HepG2 (cell line): ENCODE measurements around the gene EPX. TPM values are rescaled to one million over a fixed set of nuclear protein-coding genes. Genes with fewer than 3 reads are reported as not detected.

Source experiments
- CEBPZ ChIP-seq: IDR thresholded peaks from 2 replicates; pipeline ENCODE4 v1.6.1; 2012; ENCODE audit warnings: low read length, improper control_type of control experiment
- CHD2 ChIP-seq: IDR thresholded peaks from 2 replicates; pipeline ENCODE4 v1.6.1; 2011; ENCODE audit warnings: low read depth, low read length, improper control_type of control experiment
- CREB1 ChIP-seq, 2 experiments: fragments of 450-650 bp in 1 of 2; IDR thresholded peaks; 2 replicates each; pipeline ENCODE4 v1.6.1; 2016 to 2017; ENCODE audit warnings: control low read depth in 1 of 2, mild to moderate bottlenecking in 1 of 2, missing compliant biosample characterization in 1 of 2, missing genetic modification characterization in 1 of 2
- CTCF ChIP-seq: sonication (generic); formaldehyde crosslinking; IDR thresholded peaks from 2 replicates; pipeline ENCODE4 v1.5.0; 2020; ENCODE audit warnings: mild to moderate bottlenecking, missing genetic modification reagents, moderate library complexity
- E2F5 ChIP-seq: sonication (generic); formaldehyde crosslinking; conservative IDR thresholded peaks from 2 replicates; pipeline ENCODE4 v1.4.0; 2020; ENCODE audit warnings: missing genetic modification reagents
- ERF ChIP-seq: IDR thresholded peaks from 2 replicates; pipeline ENCODE4 v1.6.1; 2018; ENCODE audit warnings: missing biosample characterization, missing genetic modification reagents
- HNF4G ChIP-seq, 2 experiments: sonication (generic) in 1 of 2; formaldehyde crosslinking in 1 of 2; IDR thresholded peaks; 2 replicates each; pipeline versions ENCODE4 v1.4.0 to v1.6.1; 2011 to 2020; ENCODE audit warnings: borderline replicate concordance in 2 of 2, low read depth in 2 of 2, mild to moderate bottlenecking in 2 of 2, low read length in 1 of 2, missing genetic modification reagents in 1 of 2, moderate library complexity in 1 of 2
- KLF6 ChIP-seq: IDR thresholded peaks from 2 replicates; pipeline ENCODE4 v1.8.0; 2016; ENCODE audit warnings: missing biosample characterization, missing genetic modification reagents
- LRRFIP1 ChIP-seq: sonication (generic); formaldehyde crosslinking; conservative IDR thresholded peaks from 2 replicates; pipeline ENCODE4 v1.4.0; 2020; ENCODE audit warnings: missing genetic modification reagents
- SATB2 ChIP-seq: sonication (generic); formaldehyde crosslinking; IDR thresholded peaks from 2 replicates; pipeline ENCODE4 v1.5.0; 2020; ENCODE audit warnings: missing genetic modification reagents
- SOX13 ChIP-seq, 3 experiments: fragments of 450-650 bp in 1 of 3; sonication (generic) in 1 of 3; formaldehyde crosslinking in 1 of 3; IDR thresholded peaks in 2 of 3; conservative IDR thresholded peaks in 1 of 3; 2 replicates each; pipeline versions ENCODE4 v1.5.0 to v1.6.1; 2016 to 2020; ENCODE audit warnings: antibody characterized with exemption in 1 of 3, mild to moderate bottlenecking in 1 of 3, missing compliant biosample characterization in 1 of 3, missing genetic modification reagents in 1 of 3, moderate library complexity in 1 of 3
- STAG1 ChIP-seq: sonication (generic); formaldehyde crosslinking; IDR thresholded peaks from 2 replicates; pipeline ENCODE4 v1.4.0; 2020; ENCODE audit warnings: missing genetic modification reagents
- ZNF331 ChIP-seq: sonication (generic); formaldehyde crosslinking; IDR thresholded peaks from 2 replicates; pipeline ENCODE4 v1.4.0; 2020; ENCODE audit warnings: missing genetic modification reagents
- ZNF570 ChIP-seq: sonication (generic); formaldehyde crosslinking; IDR thresholded peaks from 2 replicates; pipeline ENCODE4 v1.4.0; 2020; ENCODE audit warnings: mild to moderate bottlenecking, missing genetic modification reagents, borderline replicate concordance
- polyA plus RNA-seq, 8 experiments: library from polyadenylated mRNA; depleted of rRNA in 3 of 8; stranded (reverse) in 7 of 8; unstranded in 1 of 8; fragments of >200 nt; fragmentation: Illumina TruSeq in 4 of 8; extraction: Trizol in 4 of 8; gene quantifications; 2 replicates each; pipeline versions ENCODE4 v1.2.1 to v1.2.3, GENCODE V29; 2011 to 2016; ENCODE audit warnings: low read depth in 4 of 8, missing spikeins in 1 of 8, mixed read lengths in 1 of 8; ENCODE audit not compliant: insufficient read depth in 1 of 8
- total RNA-seq, 5 experiments: library from RNA; depleted of rRNA; stranded (reverse); fragments of >200 nt; fragmentation: Illumina TruSeq; extraction: Trizol; gene quantifications; 2 replicates each; pipeline ENCODE4 v1.2.3, GENCODE V29; 2016; ENCODE audit warnings: low read depth in 1 of 5

EPX gene
- total and polyA plus RNA-seq, 2 of the 13 experiments (the other 11 are each of a cell fraction or from before 2014, with no cell fraction given), result not detected

- TF ChIP-seq ZNF570 (CRISPR knock-in tag) (0 out of 2 replicates have a peak, but pooled peaks have one; percentile 28), CEBPZ (no peak), E2F5 (CRISPR knock-in tag) (no peak), CREB1 (IDR thresholded peaks at IDR 0.05) (peak; percentile 90), CREB1 (CRISPR knock-in tag; IDR thresholded peaks at IDR 0.05) (peak; percentile 94), CHD2 (no peak), CTCF (CRISPR knock-in tag) (peak; percentile 88), ZNF331 (peak; percentile 78), SOX13 (IDR thresholded peaks at IDR 0.05) (no peak), SOX13 (CRISPR knock-in tag; conservative IDR thresholded peaks at IDR 0.05 in 1 of 2, IDR thresholded peaks at IDR 0.05 in 1 of 2) (peak in 1 of 2 experiments; percentile 26; a peak in 1 of 4 replicates), SATB2 (peak; percentile 66; the same call in 1 of the 2 replicates), STAG1 (CRISPR knock-in tag) (peak; percentile 26; the same call in 1 of the 2 replicates), ERF (CRISPR knock-in tag) (peak; percentile 86), LRRFIP1 (CRISPR knock-in tag) (no peak), KLF6 (CRISPR knock-in tag) (peak; percentile 54; the same call in 1 of the 2 replicates), HNF4G (IDR thresholded peaks at IDR 0.05; ENCODE audit: borderline replicate concordance, low read depth, low read length) (no peak), HNF4G (CRISPR knock-in tag; IDR thresholded peaks at IDR 0.05; ENCODE audit: borderline replicate concordance, low read depth) (peak; percentile 39)
Measured at GRCh38 chr17:58219007-58219788, 26.7 kb downstream of the EPX start, which contains the start of gene MKS1 (continued).
